CD4-positive, alpha-beta T cell treated with Interleukin-6 at 100 ng/mL for 8 hours (primary cell): ENCODE results near the gene LRIG1.
"Not testable (repeated sequence)": the region's sequence is repeated elsewhere in the genome, so short reads cannot be mapped to it uniquely, and the experiment has no call there.

ENCODE experiments used
- DNase-seq: peaks from one replicate; pipeline ENCODE4 v3.0.0-alpha.2; 2020; ENCODE audit warnings: mixed read lengths, low spot score

Gene LRIG1

DNA sequence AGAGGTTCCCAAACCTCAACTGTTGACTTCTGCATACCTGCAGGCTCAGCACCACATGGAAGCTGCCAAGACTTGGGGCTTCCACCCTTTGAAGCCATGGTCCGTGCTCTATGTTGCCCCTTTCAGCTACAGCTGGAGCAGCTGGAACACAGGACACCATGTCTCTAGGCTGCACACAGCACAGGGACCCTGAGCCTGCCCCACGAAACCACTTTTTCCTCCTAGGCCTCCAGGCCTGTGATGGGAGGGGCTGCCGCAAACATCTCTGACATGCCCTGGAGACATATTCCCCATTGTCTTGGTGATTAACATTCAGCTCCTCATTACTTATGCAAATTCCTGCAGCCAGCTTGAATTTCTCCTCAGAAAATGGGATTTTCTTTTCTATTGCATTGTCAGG is 78.9 kb downstream of the LRIG1 start:
- DNase-seq: not testable (repeated sequence)

DNA sequence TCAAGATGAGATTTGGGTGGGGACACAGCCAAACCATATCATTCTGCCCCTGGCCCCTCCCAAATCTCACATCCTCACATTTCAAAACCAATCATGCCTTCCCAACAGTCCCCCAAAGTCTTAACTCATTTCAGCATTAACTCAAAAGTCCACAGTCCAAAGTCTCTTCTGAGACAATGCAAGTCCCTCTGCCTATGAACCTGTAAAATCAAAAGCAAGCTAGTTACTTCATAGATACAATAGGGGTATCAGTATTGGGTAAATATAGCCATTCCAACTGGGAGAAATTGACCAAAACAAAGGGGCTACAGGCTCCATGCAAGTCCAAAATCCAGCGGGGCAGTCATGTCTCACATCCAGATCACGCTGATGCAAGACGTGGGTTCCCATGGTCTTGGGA is 79.7 kb downstream of the LRIG1 start:
- not testable (repeated sequence) for DNase-seq

DNA sequence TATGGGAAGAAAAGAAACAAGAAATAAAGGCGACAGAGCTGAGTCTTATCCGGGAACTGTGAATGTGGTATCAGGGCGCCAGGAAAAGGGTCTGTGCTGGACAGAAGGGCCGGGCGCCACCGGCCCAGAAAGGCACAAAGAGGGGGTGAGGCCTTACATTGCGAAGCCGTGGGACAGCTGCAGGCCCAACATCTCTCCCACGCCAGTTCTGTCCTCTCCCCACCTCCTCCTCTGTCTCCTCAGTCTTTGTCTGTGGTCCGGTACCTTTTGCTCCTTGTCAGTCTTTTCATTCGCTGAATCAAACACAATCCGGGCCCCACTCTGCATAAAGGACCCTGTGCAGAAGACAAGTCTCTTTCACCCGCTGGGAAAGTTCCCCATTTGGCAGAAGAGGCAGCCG is 81.8 kb downstream of the LRIG1 start:
- DNase-seq: no peak

DNA sequence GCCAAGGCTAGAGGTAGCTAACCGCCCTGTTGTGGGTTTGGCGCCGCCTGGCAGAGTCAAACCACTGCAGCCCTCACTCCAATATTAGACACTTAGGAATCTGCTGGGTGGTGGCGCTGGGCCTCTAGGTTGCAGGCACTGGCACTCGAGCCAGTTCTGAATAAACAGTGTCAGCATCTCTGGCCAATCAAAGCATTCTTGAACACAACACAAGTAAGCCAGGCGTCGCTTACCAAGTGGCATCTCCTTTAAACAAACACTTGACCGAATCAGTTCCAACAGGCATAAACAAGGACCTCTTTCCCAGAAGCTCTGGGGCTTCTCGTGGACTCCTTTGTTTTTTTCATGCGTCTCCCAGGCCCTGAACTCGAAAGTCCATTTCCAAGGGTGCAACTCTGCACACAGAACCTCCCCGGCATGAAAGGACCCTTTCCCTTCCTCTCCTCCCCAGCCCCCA is 82.3 kb downstream of the LRIG1 start:
- no peak for DNase-seq

DNA sequence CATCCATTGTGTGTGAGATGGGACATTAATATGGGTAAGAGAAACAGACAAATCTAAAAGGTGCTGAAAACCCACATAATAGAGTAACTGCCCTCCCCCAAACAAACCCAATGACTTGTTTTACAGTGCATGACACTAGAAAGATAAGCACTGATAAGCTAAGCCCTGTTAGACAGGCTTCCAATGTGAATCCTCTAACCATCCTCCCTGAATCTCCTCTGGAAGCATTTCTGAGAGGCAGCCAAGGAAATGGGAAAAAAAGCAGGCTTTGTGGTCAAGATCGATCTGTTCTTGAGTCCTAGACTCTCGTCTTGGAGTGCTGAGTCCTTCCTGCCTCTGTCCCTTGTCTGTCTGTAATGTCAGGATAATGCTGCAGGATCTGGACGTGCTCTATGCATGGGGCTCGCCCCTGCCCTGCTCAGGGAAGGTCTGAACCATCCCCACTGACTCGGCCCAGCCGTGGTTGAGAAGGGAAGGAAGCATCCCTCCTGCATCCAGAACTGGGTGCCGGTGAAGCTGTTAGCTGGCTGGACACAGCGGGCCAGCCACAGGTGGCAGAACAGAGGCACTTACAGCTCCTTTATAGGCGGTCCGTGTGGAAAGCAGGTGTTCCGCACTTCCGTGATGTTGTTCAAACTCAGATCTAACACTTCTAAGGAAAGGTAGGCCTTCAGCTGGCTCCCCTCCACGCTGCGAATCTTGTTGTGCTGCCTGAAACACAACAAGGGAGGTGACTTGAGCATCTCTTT is 84.1 kb downstream of the LRIG1 start:
- DNase-seq: no peak

DNA sequence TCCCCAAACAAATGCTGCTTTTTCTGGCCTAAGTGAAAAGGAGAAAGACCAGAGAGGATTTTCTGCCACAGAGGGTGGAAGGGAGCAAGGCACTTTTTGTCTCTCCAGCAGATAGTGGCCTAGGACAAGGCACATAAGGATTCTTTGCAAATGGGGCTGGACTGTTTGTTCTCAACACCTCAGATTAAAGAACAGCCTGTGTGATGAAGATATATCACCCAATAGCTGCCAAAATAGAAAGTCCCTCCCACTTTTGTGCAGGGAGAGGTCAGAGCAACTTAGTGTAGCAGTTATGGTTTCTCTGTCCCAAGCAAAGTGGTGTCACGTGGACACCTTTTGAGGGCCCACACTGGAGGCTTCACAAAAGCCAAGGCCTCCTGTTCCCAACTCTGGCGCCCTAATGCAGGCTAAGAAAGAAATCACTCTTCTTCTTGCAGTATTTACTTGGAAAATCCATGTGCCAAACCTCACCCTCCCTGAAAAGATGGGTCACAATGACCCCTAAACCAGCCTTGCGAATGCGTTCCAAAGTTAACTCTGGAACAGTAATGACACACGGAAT is 84.9 kb downstream of the LRIG1 start:
- no peak for DNase-seq

DNA sequence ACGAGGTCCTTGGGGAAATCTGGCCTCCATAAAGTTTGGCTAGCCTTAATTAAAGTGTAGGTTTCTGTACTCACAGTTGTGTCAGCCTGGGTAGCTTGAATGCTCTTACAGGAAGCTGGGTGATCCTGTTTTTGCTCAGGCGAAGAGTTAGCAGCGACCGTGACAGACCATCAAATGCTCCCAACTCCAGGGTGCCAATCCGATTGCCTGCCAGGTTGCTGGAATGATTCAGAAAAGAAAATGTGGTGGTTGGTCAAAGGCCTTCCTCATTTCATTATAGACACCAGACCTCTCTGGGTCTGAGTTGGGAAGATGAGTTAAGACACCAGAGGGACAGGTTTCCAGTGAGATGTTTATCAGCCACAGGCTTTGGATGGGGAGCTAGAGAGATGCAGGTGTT is 86.0 kb downstream of the LRIG1 start:
- DNase-seq: no peak

DNA sequence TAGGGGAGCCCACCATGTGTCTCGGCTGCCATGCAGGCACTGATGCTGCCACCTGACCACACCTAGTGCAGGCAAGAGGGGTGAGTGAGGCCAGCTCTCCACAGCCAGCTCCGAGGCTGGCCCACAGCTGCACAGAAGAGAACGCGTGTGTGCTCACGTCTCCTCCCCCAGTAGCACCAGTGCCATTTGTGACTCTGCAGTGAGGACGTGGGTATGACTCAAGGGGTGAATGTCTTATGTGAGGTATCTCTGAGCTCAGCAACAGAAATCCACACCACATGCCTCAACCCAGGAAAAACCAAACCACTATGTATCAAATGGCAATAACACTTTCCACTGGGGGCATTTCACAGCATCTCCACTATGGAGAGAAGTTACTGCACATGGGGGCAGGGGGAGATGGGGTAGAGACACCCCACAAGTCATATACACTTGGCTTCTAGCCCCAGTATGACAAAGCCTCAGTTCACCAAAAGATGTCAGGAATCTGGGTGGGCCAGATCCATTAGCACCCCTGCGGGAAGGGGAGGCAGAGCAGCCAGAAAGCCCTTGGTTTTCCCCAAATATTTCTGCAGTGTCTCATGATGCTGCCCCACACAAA is 87.6 kb downstream of the LRIG1 start:
- no peak for DNase-seq

DNA sequence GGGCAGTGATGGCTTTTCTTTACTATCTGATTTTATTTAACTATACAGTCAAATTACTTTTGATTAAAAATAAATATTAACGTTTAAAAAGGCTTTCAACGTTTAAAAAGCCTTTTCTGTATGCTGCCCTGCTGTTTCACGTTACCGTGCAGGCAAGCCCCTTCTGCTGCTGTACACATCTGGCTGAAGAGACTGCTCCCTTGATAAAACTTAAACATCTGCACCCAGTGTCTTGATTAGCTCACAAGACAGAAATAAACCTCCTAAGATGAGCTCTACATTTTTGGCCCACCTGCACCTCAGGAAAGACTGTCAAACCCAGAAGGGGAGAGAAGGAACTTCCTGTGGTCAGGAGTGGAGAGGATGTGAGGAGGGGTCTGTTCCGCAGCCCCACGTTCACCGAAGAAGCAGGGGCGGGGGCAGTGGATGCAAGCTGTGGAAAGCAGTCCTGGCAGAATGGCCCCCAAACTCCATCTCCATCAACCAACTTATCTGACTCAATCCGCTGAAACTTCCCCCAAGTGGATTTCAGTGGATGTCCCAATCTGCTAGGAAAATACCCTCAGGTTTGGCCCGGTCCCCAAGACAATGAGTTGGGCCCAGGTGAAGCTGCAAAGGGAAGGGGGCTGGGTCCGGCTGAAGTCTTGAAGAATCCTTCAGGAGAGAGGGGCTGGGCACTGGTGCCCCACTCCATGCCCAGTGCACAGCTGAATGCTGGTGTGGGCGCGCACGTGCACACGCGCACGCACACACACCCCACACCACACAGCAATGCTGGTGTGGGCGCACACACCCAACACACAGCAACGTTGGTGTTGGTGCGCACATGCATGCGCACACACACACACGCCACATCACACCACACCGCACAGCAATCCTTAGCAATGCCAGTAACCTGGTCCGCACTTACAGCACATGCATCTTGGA is 88.6 kb downstream of the LRIG1 start:
- no peak for DNase-seq

DNA sequence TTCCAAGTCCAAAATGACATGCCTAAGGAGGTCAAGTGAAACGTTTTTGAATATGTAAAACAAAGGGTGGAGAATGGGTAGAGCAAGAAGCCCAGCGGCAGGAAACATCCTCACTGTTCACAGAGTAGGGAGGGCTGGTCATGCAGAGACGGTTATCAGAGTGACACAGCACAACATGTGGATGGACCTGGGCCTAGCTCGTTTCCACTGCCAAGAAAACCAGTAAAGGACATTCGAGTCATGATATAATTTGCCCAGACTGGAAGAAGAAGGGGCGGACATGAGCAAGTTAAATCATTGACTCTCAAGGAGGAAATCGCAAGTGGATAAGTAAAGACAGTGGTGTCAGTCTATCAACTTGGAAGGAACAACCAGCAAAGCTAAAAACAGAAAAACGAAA is 89.3 kb downstream of the LRIG1 start:
- DNase-seq: no peak

DNA sequence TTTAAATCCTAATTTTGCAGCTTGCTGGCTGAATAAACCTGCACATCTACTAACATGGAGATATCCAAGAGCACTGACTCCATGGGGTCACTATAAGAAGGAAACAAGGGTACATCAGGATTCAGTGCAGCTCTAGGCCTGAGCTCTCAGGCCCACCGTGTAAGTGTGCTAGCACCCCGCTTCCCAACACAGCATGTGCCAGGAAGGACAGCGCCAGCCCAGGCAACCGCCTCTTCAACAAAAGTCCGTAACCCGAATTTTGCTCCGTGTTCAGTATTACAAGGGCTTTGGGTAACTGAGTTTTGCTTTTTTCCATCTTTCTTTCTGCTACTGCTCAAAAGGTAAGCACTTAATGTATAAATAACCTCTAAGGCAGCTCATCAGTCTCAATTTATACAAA is 89.8 kb downstream of the LRIG1 start:
- no peak for DNase-seq

DNA sequence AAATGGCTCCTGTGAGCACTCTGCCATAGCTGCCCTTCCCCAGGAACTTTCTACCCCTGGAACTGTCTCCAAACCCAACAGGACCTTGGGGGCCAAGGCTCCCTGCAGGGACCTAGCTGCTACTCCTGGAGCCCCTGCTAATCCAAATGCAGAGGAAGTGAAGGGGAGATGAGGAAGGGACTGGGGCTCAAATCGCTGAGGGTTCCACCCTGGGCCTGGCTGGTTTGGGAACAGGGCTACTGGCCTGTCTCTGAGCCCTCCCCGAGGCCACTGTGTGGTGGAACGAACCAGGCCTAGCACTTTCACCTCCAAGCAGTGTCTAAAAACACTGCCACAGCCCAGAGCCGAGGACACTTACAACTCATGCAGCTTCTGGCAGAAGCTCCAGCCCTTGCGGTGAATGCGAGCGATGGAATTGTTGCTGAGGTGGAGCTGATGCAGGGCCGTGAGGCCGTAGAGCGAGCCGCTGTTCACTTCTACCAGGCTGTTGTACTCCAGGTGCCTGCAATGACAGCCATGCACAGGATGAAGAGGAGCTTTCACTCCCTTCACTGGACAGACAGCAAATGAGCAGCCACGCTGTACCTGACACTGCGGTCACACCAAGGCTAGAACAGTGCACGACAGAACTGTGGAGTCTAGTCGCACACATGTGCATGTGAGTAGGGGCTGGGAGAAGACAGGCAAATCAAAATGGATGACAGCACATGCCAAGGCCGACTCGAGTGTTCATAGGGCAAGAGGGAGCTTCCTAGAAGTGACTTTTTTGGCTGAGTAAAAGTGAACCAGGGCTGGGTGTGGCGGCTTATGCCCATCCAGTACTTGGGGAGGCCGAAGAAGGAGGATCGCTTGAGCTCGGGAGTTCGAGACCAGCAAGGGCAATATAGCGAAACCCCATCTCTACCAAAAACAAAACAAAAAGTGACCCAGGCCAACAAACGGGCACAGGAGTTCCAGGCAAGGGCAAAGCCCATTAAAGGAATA is 90.8 kb downstream of the LRIG1 start:
- no peak for DNase-seq

DNA sequence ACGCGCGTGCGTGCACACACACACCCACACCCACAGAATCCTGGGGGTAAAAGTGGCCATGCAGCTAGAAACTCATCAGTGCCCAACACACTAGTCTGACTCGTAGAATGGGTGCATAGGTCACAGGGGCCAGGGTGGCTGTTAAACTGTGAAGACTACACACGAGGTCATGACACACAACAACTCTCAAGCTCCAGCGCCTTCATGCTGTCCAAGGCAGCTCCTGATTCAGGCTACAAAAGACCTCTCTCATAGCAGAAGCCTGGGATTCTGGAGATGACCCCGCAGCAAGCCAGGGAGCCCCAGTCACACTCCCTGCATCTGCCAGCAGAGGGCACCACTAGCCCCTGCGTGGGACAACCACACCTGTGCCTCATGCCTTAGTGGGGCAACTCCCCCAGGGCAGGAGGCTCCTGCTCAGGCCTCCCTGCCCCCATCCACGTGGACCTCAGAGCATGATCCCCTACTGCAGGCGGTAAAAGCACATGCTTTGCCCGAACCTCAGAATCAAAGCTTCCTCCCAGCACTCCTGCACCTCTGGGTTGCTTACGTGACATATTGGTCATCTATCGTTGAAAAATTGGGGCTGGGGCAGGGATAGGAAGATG is 93.1 kb downstream of the LRIG1 start:
- DNase-seq: peak; percentile 69

DNA sequence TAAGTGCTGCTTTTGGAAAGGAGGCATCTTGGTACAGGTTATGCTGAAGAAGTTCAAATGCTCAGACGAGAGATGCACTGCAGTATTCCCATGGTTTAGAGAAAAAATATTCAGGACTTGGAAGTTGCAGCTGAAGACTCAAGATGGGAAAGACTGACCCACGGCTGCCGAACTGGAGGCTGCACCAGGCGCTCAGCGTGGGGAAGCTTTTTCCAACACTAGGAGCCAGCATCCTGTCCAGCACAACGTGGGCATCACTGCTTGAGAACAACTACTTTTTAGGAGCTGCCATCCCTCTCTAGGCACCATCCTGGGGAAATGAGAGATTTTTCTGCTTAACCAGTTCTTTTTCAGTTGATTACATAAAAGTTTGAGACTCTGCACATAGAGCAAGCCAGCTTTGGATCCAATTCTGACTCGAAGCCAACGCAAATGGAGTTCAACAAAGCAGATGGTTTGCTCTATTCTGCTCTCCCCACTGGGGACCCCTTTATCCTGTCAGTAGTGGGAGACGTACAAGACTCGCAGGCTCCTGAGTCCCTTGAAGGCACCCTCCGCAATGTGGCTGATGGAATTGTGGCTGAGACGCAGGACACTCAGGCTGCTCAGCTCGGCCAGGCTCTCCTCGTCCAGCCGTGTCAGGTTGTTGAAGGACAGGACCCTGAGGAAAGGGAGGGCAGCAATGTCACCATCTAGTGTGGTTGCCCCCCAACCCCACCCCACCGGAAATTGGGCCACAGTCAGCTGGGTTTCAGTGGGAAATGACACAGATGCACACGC is 93.8 kb downstream of the LRIG1 start:
- DNase-seq: no peak

DNA sequence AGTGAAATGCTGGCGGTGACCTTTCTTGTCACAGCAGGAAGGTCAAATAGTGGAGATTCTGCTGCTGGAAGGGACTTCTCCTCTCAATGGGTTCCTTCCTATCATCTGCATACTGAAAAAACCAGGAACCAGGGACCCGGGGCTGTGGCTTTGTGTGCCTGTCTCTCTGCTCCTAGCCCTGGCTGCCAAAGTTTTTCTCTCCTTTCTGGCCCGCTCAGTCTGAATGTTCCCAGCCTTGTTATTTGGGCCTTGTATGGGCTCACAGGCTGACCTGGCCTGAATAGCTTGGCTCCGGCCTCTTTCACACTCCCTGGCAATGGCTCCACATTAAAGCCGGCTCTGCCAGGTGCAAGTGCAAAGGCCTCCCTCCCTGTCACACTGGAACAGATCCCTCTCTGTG is 94.7 kb downstream of the LRIG1 start:
- DNase-seq: no peak

DNA sequence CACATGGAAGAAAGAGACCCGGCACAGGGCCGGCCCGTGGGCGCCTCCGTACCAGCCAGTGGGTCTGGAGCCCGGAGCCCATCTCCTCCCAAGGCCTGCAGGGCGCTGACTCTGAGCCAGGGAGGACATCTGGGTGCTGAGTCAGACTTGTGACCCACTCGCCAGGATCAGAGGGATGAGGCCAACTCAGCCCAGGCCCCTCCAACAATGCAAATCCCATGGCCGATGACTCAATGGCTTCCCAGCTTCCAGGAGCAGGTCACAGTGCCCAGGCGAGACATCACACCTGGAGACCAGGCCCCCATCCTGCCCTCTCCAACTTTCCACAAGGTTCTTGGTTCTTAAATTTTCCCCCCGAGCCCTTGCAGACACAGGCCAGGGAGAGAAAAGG is 95.1 kb downstream of the LRIG1 start:
- DNase-seq: no peak

DNA sequence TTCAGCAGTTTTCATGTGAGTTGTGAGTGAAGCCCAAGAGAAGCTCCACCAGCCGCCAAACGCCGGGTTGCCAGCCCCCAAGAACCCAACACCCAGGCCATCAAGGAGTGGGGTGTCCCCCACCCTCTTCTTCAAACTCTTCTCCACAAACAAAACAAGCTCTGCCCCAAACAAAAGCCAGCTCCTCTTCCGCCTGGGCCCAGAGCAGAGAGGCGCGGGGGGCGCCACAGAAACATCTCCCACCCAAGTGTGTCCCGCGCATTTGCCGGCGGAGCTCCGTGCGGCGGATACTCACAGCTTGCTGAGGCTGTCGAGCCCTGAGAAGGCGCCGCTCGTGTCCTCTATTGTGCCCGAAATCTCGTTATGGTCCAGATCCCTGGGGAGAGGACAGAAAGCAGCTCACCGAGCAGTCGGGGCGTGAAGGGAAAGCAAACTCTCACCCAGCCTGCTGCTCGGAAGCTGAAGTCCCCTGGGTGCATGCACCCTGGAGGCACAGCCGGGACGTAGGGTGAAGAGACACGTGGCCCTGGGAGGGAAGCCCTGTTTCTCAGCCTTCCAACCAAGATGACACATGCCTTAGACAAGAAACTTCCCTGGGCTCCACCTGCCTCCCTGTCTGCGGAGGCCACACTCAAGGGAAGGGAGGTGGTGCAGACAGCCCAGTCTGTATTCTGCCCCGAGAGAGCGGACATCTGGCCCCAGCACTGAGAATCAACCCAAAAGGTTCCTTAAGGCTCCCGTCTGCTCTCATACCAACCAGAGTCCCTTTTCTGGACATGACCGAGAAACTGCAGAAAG is 95.7 kb downstream of the LRIG1 start:
- DNase-seq: no peak

DNA sequence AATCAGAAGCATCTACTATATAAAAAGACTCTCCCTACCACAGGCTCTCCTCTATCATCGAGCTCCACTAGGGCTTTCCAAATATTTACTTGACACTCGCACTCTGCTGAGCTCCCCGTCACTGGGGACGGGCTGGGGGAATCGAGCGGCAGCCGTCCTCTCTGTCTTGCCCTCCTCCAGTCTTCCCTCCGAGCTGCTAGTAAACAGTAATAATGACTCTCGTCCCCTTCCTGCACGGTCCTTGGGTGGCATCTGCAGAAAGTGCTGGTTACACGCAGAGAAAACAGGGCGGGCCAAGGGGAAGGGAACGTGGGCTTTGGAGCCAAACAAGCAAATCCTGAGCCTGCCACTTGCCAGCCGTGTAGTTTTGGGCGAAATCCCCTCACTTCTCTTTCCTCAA is 96.6 kb downstream of the LRIG1 start:
- DNase-seq: no peak

DNA sequence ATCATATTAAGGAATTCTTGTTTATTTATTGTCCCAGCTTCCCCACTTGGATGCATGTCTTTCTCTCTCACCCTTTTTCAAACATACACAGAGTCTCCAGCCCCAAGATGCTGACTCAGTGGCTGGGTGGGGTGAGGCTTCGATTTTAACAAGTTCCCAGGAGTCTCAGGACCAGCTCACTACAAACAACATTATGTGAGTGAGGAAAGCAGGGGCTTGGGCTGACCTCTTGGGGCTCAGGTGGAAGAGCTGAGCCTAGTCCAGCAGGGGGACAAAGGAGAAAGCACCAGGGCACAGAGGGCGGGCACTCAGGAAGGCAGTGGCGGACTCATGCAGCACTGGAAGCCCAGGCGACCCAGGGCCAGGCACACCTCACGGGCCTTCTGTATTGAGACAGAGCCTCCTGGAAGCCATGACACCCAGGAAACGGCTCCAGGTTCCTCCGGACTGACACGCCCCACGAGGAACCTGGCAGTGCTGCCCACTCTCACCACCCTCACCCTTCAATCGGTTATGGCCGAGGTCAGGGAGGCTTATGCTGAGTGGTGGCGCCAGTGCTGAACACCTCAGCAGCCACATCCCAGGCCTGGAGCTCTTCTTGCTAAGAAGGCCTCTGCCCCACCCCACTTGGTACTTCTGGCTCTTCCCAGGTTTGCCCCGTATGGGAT is 97.4 kb downstream of the LRIG1 start:
- DNase-seq: no peak
